ENCODE measurements around the gene MAP1LC3B2.

DNA sequence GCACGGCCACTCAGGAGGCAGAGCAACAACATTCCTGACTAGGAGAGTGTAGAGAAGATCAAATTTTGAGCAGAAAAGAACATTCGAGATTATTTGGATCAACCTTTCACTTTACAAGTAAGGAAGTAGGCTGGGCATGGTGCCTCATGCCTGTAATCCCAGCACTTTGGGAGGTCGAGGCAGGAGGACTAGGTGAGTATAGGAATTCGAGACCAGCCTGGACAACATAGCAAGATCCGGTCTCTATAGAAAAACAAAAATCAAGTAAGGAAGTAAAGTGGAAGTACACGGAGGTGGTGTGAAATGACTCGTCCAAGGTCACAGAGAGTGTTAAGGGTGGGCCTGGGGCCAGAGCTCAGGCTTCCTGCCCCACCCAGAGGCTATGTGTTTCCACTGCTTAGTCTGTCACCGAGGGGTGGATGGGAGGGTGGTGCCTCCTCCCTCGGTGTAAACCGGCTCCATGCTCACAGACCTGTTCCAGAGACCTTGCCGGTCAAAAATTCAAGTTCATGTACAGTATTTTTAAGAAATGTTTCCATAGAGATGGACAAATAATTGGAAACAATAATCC is 51.9 kb downstream of the MAP1LC3B2 start:
- TF ChIP-seq CREM (IDR thresholded peaks at IDR 0.05; ENCODE audit: low read depth) (no peak), STAT3 (IDR thresholded peaks at IDR 0.05; ENCODE audit: low read depth, low read length) (no peak), EP300 (IDR thresholded peaks at IDR 0.05; ENCODE audit: borderline replicate concordance in 1 of 2, control insufficient read depth in 1 of 2, low read depth in 2 of 2, low read length in 2 of 2) (no peak), SREBF1 (IDR thresholded peaks at IDR 0.05; ENCODE audit: low read length) (no peak)
- TF ChIP-seq, protein P1, sequence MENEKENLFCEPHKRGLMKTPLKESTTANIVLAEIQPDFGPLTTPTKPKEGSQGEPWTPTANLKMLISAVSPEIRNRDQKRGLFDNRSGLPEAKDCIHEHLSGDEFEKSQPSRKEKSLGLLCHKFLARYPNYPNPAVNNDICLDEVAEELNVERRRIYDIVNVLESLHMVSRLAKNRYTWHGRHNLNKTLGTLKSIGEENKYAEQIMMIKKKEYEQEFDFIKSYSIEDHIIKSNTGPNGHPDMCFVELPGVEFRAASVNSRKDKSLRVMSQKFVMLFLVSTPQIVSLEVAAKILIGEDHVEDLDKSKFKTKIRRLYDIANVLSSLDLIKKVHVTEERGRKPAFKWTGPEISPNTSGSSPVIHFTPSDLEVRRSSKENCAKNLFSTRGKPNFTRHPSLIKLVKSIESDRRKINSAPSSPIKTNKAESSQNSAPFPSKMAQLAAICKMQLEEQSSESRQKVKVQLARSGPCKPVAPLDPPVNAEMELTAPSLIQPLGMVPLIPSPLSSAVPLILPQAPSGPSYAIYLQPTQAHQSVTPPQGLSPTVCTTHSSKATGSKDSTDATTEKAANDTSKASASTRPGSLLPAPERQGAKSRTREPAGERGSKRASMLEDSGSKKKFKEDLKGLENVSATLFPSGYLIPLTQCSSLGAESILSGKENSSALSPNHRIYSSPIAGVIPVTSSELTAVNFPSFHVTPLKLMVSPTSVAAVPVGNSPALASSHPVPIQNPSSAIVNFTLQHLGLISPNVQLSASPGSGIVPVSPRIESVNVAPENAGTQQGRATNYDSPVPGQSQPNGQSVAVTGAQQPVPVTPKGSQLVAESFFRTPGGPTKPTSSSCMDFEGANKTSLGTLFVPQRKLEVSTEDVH (IDR thresholded peaks at IDR 0.05; ENCODE audit: low read depth, partially characterized antibody): no peak
- TF ChIP-seq, protein P2, sequence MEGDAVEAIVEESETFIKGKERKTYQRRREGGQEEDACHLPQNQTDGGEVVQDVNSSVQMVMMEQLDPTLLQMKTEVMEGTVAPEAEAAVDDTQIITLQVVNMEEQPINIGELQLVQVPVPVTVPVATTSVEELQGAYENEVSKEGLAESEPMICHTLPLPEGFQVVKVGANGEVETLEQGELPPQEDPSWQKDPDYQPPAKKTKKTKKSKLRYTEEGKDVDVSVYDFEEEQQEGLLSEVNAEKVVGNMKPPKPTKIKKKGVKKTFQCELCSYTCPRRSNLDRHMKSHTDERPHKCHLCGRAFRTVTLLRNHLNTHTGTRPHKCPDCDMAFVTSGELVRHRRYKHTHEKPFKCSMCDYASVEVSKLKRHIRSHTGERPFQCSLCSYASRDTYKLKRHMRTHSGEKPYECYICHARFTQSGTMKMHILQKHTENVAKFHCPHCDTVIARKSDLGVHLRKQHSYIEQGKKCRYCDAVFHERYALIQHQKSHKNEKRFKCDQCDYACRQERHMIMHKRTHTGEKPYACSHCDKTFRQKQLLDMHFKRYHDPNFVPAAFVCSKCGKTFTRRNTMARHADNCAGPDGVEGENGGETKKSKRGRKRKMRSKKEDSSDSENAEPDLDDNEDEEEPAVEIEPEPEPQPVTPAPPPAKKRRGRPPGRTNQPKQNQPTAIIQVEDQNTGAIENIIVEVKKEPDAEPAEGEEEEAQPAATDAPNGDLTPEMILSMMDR (IDR thresholded peaks at IDR 0.05 in 2 of 3, conservative IDR thresholded peaks at IDR 0.05 in 1 of 3; ENCODE audit: control insufficient read depth in 2 of 3, extremely low read depth in 1 of 3, insufficient read depth in 1 of 3, low read depth in 3 of 3, low read length in 3 of 3): no peak
- TF ChIP-seq, protein P3, sequence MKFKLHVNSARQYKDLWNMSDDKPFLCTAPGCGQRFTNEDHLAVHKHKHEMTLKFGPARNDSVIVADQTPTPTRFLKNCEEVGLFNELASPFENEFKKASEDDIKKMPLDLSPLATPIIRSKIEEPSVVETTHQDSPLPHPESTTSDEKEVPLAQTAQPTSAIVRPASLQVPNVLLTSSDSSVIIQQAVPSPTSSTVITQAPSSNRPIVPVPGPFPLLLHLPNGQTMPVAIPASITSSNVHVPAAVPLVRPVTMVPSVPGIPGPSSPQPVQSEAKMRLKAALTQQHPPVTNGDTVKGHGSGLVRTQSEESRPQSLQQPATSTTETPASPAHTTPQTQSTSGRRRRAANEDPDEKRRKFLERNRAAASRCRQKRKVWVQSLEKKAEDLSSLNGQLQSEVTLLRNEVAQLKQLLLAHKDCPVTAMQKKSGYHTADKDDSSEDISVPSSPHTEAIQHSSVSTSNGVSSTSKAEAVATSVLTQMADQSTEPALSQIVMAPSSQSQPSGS (IDR thresholded peaks at IDR 0.05; ENCODE audit: low read length): no peak
